Measurements from ENCODE around the gene BMP6.

Gene BMP6

GRCh38 chr6:7836371-7837026 lies 110.6 kb downstream of the BMP6 start:
- no peak for DNase-seq

- DNase-seq: no peak
These were observed 116.0 kb downstream of the BMP6 start for GRCh38 chr6:7841781-7842468.

GRCh38 chr6:7846966-7847818 lies 121.3 kb downstream of the BMP6 start:
- DNase-seq: no peak

GRCh38 chr6:7848229-7848628 lies 122.3 kb downstream of the BMP6 start:
- no peak for DNase-seq

- no peak for DNase-seq
These were observed 125.9 kb downstream of the BMP6 start for GRCh38 chr6:7851780-7852179.

- DNase-seq: no peak
These were observed 133.7 kb downstream of the BMP6 start for GRCh38 chr6:7859591-7859990.

- no peak for DNase-seq
These were observed 139.9 kb downstream of the BMP6 start for GRCh38 chr6:7865781-7866180.

GRCh38 chr6:7866526-7866925 lies 140.6 kb downstream of the BMP6 start:
- DNase-seq: no peak

- no peak for DNase-seq
These were observed 143.0 kb downstream of the BMP6 start for GRCh38 chr6:7868926-7869325.

- DNase-seq: no peak
These were observed 152.6 kb downstream of the BMP6 start for GRCh38 chr6:7878401-7878964.

GRCh38 chr6:7879043-7879442 lies 153.1 kb downstream of the BMP6 start:
- no peak for DNase-seq

GRCh38 chr6:7879579-7879978 lies 153.7 kb downstream of the BMP6 start:
- no peak for DNase-seq

GRCh38 chr6:7879980-7880717 lies 154.2 kb downstream of the BMP6 start:
- DNase-seq: no peak

- no peak for DNase-seq
These were observed 154.8 kb downstream of the BMP6 start for GRCh38 chr6:7880718-7881107.

- no peak for DNase-seq
These were observed 156.0 kb downstream of the BMP6 start for GRCh38 chr6:7881765-7882500.

- no peak for DNase-seq
These were observed 156.8 kb downstream of the BMP6 start for GRCh38 chr6:7882505-7883257.

GRCh38 chr6:7883381-7883780 lies 157.5 kb downstream of the BMP6 start:
- DNase-seq: no peak

- DNase-seq: no peak
These were observed 160.2 kb downstream of the BMP6 start for GRCh38 chr6:7886132-7886531.

- no peak for DNase-seq
These were observed 161.5 kb downstream of the BMP6 start for GRCh38 chr6:7887278-7887991.

GRCh38 chr6:7888587-7889357 lies 162.9 kb downstream of the BMP6 start:
- DNase-seq: no peak

Data from activated CD4-positive, alpha-beta T cell treated with anti-CD3 and anti-CD28 coated beads, Interleukin-2, amount 50 U/mL, for 4 hours (primary cell).